SK-N-MC (cell line): Measurements from ENCODE around the gene WBP11.
A peak's percentile ranks its signal among the peaks of the same experiment; 100 is the strongest.

Experiments used
- DNase-seq: peaks from one replicate; pipeline ENCODE4 v3.0.0-alpha.2; 2011; ENCODE audit warnings: low read depth, low spot score
- H3K27ac ChIP-seq: fragments of 200-600 bp; sonication (generic); 2 replicates; pipeline ENCODE4 v1.5.1; 2016; ENCODE audit warnings: mixed run types
- H3K36me3 ChIP-seq: fragments of 200-600 bp; sonication (generic); 2 replicates; pipeline ENCODE4 v1.6.1; 2017; ENCODE audit warnings: antibody characterized with exemption, low read length, mixed read lengths; ENCODE audit not compliant: insufficient read depth
- H3K4me3 ChIP-seq: fragments of 200-600 bp; sonication (generic); 2 replicates; pipeline ENCODE4 v1.5.1; 2016
- H3K9ac ChIP-seq: fragments of 200-600 bp; sonication (generic); 2 replicates; pipeline ENCODE4 v1.8.0; 2017; ENCODE audit warnings: mixed run types, mixed read lengths; ENCODE audit not compliant: insufficient read length
- H3K9me3 ChIP-seq: fragments of 200-600 bp; sonication (generic); 2 replicates; pipeline ENCODE4 v1.6.1; 2017; ENCODE audit warnings: low read depth, mild to moderate bottlenecking, antibody characterized with exemption, low read length, moderate library complexity, mixed read lengths
- EZH2 ChIP-seq: fragments of 200-600 bp; sonication (generic); IDR thresholded peaks from one replicate; pipeline ENCODE4 v1.6.1; 2017; ENCODE audit warnings: antibody characterized with exemption
- FOXP2 ChIP-seq: optimal IDR thresholded peaks from 2 replicates; pipeline ENCODE3; 2011; ENCODE audit warnings: mild to moderate bottlenecking, moderate library complexity; ENCODE audit not compliant: insufficient read depth; ENCODE audit errors: extremely low read length, control extremely low read depth
- POLR2AphosphoS5 ChIP-seq: IDR thresholded peaks from 2 replicates; pipeline ENCODE4 v1.6.1; 2012; ENCODE audit warnings: mild to moderate bottlenecking, low read depth, low read length, borderline replicate concordance

The WBP11 gene

DNA sequence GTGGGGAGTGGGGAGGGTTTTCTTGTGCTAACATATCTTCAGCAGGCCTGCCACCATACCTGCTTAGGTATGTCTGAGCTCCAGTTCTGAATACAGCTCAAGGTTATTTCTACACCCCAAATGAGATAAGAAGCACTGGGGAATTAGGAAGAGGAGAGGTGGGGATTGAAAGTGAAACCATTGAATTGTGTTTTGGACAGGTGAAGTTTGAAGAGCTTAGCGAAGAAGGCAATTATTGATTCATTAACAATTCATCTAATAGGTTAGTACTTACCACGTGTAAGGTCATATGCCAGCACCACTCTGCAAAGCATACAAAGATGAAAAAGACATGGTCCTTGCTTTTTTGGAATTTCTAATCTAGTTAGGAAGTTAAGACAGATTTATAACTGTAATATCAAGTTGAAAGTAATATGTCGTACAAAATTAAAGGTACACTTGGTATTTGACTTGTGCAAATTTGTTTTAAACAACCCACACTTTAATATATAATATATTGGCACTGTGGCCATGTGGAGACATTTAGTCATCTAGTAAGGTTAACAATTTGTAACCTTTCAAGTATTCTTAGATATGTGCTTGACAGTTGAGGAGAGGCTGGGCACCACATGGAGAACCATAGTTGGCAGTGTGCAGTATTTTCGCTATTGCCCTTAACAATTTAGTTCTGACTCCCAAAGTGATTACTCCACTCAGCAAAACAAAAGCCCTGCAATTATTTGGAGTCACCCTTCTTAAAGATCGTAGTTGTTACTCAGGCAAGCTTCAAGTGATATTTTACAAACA, 7.1 kb upstream of the WBP11 start:
- Histone ChIP-seq H3K36me3 (no peaks in the 10 kb centered on the region), H3K27ac (no peak overlapping the region), H3K9ac (no peak overlapping the region), H3K4me3 (no peak overlapping the region), H3K9me3 (no peaks in the 10 kb centered on the region)
- TF ChIP-seq EZH2 (no peak), POLR2AphosphoS5 (no peak), FOXP2 (no peak)
- no peak for DNase-seq

DNA sequence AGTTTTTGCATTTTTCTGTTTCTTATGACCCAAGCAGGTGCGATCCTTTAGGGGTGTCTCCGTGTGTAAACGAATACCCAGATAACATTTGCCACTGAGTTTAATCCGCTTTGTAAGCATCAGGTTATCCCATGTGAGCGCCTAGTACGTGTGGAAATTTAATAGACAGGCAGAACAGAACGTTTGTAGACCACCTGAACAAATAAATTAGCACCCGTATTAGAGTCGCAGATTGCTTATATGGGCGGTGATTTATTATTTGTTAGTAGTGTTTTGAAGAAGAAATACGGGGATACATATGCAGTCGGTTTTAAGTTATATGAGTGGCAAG, 517 bp upstream of the WBP11 start:
- Histone ChIP-seq H3K27ac (peak overlapping the region; percentile 57; the same call in 1 of the 2 replicates), H3K9me3 (no peaks in the 10 kb centered on the region), H3K4me3 (peak overlapping the region; percentile 90), H3K9ac (peak overlapping the region; percentile 87), H3K36me3 (peaks cover 23% of the 10 kb centered on the region)
- DNase-seq = no peak
- TF ChIP-seq FOXP2 (no peak), EZH2 (no peak), POLR2AphosphoS5 (no peak)

DNA sequence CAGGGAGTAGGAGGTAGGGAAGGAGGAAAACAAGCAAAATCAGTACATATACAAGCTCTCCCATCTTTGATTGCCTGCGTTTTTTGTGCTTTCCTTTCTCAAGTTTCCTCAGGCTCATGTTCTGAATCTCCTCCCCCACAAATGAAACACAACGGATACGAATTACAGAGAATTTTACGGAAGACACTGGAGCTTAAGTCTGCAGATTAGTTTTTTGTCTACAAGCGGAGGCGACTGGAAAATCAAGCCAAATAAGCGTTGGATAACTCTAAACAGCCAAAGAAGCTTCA, 612 bp downstream of the WBP11 start:
- H3K27ac ChIP-seq = no peak overlapping the region
- no peak for DNase-seq

DNA sequence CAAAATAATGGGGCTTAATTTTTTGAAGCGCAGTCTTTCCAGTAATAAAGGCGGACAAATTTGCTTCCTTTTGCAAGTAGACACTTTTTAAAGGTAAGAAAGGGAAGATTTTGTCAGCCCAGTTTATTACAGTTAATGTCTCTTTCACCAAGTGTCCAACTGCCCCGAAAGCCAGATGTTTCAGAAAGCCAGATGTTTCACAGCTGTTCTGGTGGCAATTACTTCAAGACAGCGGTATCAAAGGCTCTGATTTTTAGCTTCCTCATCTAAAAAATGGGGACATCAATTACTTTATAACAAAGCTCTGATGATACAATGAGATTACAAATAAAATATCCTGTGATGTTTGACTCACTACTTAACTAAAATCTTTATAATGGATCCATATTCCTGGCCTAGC, 1.0 kb downstream of the WBP11 start:
- Histone ChIP-seq H3K27ac (no peak overlapping the region), H3K9ac (peak overlapping the region; percentile 93), H3K36me3 (peaks cover 39% of the 10 kb centered on the region), H3K9me3 (no peaks in the 10 kb centered on the region), H3K4me3 (peak overlapping the region; percentile 90)
- TF ChIP-seq POLR2AphosphoS5 (no peak), FOXP2 (no peak), EZH2 (no peak)
- DNase-seq = no peak

More for the DNA sequence above, 612 bp downstream of the WBP11 start:
- Histone ChIP-seq H3K9me3 (no peaks in the 10 kb centered on the region), H3K36me3 (peaks cover 34% of the 10 kb centered on the region), H3K4me3 (peak overlapping the region; percentile 90), H3K9ac (peak overlapping the region; percentile 93)
- no peak for TF ChIP-seq EZH2
- TF ChIP-seq POLR2AphosphoS5 = no peak
- TF ChIP-seq FOXP2 = no peak

DNA sequence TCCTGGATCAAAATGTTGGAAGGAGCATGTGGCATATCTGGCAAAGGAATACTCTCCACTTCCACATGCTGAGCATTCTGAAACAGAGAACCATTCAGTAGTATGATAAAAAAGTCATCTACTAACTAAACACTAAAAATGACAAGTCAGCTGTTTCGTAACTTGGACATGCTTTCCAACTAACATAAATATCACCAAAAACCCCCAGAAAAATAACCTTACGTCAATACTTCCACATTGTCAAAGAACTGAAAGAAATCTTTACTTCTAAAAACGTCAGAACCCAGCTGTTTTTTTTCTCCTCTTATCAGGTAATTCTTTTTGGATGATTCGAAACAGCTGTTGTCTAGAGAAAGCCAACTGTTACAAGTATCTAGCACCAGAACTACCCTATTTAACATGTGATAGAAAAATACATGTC, 8.2 kb downstream of the WBP11 start:
- H3K9ac ChIP-seq = no peak overlapping the region
- no peak for DNase-seq
- H3K36me3 ChIP-seq = peaks cover 96% of the 10 kb centered on the region
- TF ChIP-seq EZH2 = no peak
- H3K9me3 ChIP-seq = no peaks in the 10 kb centered on the region
- H3K4me3 ChIP-seq = no peak overlapping the region
- H3K27ac ChIP-seq = no peak overlapping the region

DNA sequence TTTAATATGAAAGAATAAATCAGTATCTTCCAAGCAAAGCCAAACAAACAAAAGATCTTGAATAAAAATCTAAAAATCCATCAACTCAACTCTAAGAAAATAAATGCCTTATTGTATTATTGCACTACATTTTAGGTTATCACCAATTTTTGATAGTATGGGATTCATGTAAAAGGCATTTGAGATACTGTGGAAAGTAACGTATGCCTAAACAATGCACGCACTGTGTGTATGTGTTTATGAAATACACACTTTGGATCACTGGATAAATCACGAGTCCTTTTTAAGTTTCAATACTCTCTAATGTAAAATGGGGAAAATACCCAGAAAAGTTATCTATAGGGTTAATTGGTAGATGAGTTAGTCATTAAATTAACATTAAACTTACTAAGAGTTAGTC, 17.7 kb downstream of the WBP11 start:
- no peak overlapping the region for H3K4me3 ChIP-seq
- no peak overlapping the region for H3K27ac ChIP-seq
- no peaks in the 10 kb centered on the region for H3K9me3 ChIP-seq
- no peak overlapping the region for H3K9ac ChIP-seq
- H3K36me3 ChIP-seq = peaks cover 69% of the 10 kb centered on the region
- TF ChIP-seq POLR2AphosphoS5 (no peak), FOXP2 (no peak), EZH2 (no peak)
- DNase-seq = no peak

DNA sequence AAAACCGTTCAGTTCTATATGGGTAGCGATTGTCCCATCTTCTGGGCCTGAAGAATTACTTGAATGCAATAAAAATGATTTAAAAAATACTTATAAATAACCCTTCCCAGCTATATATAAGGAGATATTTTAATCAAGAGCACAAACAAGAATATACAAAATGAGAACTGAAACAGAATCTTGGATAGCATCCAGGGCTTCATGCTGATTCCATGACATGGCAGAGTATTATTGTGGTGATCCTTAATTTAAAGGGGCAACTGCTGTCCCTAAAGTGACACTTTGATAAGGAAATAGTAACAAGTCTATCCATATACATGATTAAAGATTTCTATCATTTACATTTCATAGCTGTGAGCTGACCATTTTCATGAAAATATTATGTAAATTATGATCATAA, 18.8 kb downstream of the WBP11 start:
- Histone ChIP-seq H3K9ac (no peak overlapping the region), H3K36me3 (peaks cover 58% of the 10 kb centered on the region), H3K4me3 (no peak overlapping the region), H3K9me3 (no peaks in the 10 kb centered on the region), H3K27ac (no peak overlapping the region)
- no peak for TF ChIP-seq FOXP2
- TF ChIP-seq EZH2 = no peak
- no peak for TF ChIP-seq POLR2AphosphoS5
- no peak for DNase-seq

DNA sequence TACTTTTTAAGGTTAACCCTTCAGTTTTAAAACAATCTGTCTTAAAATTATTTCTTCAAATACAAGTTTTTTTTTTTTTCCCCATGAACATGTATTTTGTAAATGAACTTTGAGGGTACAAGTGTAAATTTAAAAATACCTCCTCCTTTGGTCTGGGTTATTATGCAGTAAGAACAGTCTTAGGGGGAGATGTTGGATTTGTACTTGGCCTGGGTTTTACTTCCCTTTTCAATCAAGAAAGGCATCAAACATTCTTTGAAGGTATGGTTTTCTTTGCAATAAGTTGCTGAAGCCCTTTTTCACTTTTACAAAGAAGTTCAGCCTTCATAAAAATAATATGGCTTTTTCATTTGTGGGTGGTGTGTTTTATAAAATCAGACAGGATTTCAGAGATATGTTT, 20.5 kb downstream of the WBP11 start:
- H3K4me3 ChIP-seq = no peak overlapping the region
- no peak overlapping the region for H3K9ac ChIP-seq
- TF ChIP-seq POLR2AphosphoS5 = no peak
- TF ChIP-seq EZH2 = no peak
- no peak for TF ChIP-seq FOXP2
- no peak for DNase-seq
- no peak overlapping the region for H3K27ac ChIP-seq
- H3K9me3 ChIP-seq = no peaks in the 10 kb centered on the region
- H3K36me3 ChIP-seq = peaks cover 40% of the 10 kb centered on the region

DNA sequence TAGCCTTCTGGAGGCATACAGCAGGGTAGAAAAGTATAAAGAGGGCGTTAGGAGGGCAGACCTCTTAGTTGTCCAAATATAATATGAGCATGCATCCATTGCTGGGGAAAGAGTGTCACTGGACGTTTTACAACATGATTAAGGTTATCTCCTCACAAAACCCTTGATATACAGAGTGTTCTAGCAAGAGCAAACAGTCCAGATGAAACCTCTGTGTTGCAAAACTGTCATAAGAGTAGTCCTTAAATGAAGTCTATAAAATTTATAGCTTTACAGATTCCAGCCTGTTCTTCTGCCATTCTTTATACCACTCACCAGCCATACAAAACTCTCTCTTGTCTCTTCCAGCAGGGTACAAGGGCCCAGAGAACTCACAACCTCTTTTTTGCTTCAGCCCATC, 21.7 kb downstream of the WBP11 start:
- H3K4me3 ChIP-seq = no peak overlapping the region
- no peak overlapping the region for H3K27ac ChIP-seq
- no peak for DNase-seq
- TF ChIP-seq EZH2 (no peak), POLR2AphosphoS5 (no peak), FOXP2 (no peak)
- no peaks in the 10 kb centered on the region for H3K9me3 ChIP-seq
- H3K36me3 ChIP-seq = peaks cover 29% of the 10 kb centered on the region
- no peak overlapping the region for H3K9ac ChIP-seq

DNA sequence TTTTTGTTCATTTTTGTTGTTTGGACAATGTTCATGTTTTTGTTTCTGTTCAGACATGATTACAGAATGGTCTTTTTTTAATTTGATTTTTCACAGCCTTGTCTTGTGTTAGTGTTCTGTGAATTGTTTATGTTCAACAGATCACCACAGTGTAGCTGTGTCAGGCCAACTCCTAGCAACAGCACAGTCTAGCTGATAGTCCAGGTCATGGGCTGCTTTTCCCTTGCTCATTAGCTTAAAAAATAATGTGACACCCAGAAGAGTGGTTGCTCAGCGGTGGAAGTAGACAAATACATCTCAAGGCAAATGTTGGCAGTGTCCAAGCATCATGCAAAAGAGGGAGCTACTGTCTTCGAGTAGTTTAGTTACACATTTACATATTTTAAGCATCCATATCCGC, 22.4 kb downstream of the WBP11 start:
- DNase-seq = no peak
- H3K4me3 ChIP-seq = no peak overlapping the region
- TF ChIP-seq EZH2 (no peak), POLR2AphosphoS5 (no peak), FOXP2 (no peak)
- no peak overlapping the region for H3K27ac ChIP-seq
- H3K9ac ChIP-seq = no peak overlapping the region
- peaks cover 21% of the 10 kb centered on the region for H3K36me3 ChIP-seq
- H3K9me3 ChIP-seq = no peaks in the 10 kb centered on the region
